ENCODE results near the gene ZNF550.
A peak's percentile ranks its signal among the peaks of the same experiment; 100 is the strongest.

Gene ZNF550

GRCh38 chr19:57559404-57560025, at the start of gene ZNF550:
ZNF550 (minus strand) TSS chr19:57559863; CDS start chr19:57559682, 181 bp downstream.
- peak; percentile 86 for DNase-seq

GRCh38 chr19:57606931-57607330, 47.3 kb upstream of the ZNF550 start:
- DNase-seq = no peak

DNA sequence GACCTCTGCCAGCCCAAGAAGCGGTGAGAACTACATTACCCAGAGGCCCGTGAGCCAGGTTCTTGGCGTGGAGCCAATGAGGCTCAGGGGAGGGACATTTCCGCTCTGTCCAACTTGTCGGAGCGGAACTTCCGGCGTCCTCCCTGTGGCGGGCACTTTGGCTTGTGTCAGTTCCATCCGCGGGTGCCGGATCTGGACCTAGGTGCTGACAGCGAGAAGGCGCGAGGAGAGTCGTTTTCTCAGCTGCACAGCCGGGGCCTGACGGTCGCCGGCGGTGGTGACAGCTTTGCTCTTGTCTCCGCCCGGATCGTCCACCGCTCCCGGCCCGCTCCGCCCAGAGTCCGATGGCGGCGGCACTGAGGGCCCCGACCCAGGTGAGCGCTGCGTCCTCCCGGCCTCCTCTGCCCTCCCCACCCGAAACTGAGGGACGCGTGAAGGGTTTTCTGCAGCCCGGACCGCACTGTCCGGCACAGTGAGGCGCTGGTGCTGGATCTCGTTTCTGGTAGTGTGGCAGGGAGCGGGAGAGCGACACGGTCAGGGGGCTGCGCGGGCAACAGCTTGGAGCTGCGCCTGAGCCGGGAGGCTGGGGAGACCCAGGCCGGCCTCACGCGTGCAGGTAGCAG, 40.2 kb upstream of the ZNF550 start, which contains the start of gene ZNF530:
ZNF530 (plus strand) TSS at position 125 of the 623 bp plus-strand sequence. CDS start 4,461 bp downstream, outside the sequence.
- peak; percentile 81 for DNase-seq

- DNase-seq = no peak
Observed at GRCh38 chr19:57599377-57599760, 39.7 kb upstream of the ZNF550 start.

- no peak for DNase-seq
Observed at GRCh38 chr19:57587529-57587928, 27.9 kb upstream of the ZNF550 start.

GRCh38 chr19:57583521-57584416, 24.1 kb upstream of the ZNF550 start, which contains the start of gene ZIK1:
ZIK1 (plus strand) TSS chr19:57584145; CDS start chr19:57584357, 212 bp downstream.
- peak; percentile 95 for DNase-seq

DNA sequence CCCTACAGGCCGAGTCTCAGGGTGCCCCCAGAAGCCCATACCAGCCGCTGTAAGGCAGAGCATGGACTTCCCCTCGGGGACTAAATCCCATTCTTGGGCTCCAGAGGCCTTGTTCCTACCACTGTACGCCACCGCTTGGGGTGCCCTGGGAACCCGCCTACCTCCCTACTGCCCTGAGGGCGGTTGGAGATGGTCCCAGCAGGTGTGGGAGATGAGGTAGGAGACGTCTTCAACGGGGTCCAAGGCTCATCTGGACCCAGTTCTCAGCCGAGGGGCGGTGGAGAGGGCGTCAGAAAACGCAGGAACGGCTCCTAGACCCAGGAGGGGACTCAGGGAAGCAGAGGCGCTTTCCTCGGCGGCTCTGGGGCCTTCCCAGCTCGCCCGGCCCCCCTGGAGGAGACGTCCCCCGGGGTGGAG, 23.4 kb upstream of the ZNF550 start:
- no peak for DNase-seq

GRCh38 chr19:57578487-57579205, 19.0 kb upstream of the ZNF550 start, which contains the start of gene ZNF416:
ZNF416 (minus strand) TSS chr19:57578911; CDS start chr19:57578704, 207 bp downstream.
- peak; percentile 96 for DNase-seq

DNA sequence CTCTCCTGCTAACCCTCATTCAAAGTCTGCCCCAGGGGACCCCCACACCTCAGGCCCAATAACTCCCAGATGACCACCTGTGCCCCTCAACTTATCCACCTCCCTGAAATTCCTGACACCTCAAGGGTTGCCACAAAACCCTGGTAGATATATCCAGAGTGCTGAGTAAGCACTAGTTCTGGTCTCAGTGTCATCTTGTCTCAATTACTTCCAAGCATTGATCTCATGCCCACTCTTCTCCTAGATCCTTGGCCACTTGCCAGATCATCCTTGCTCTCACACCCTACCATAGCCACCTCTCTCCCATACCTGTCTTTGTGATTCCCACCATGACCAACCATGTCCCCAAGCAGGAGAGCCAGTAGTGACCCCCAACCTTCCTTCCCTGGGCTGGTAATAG, 17.0 kb upstream of the ZNF550 start:
- DNase-seq = no peak

GRCh38 chr19:57572415-57572947, 12.8 kb upstream of the ZNF550 start:
- DNase-seq = no peak

DNA sequence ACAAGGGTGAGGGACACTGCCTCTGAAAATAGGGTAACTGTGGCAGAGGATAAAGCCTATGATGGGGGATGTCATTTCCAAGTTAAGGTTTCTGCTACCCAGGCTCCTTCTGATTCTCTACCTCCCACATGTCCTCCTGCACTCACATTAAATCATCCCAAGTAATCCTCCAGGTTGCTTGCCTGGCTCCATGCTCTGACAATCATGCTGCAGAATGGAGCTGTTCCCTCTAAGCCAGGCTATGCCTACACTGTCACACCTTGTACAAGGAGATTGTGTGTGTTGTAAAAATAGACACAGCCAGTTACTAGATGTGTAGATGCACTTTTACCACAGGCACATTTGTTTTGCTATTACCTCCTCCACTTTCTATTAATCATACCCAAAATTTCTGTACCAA, 11.0 kb upstream of the ZNF550 start:
- no peak for DNase-seq

- no peak for DNase-seq
Observed at GRCh38 chr19:57566396-57567265, 7.0 kb upstream of the ZNF550 start.

DNA sequence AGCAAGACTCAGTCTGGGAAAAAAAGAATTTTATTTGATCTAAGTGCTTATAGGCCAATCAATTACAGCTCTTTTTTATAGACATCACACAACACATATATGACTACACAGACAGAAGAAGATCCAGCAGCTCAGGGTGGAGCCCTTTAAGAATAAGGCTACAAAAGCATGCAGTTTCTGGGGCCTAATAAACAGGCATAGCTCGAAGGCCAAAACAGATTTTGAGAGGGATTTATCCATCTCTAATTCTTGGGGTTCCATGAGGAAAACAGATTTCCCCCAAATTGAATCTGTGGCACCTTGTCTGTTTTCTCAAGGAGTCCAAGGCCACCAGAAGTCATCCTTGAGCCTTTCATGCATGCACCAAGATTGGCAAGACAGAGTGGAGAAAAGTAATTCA, 3.9 kb upstream of the ZNF550 start:
- DNase-seq = no peak

- no peak for DNase-seq
Observed at GRCh38 chr19:57560049-57560491, 407 bp upstream of the ZNF550 start.

- peak; percentile 3 for DNase-seq
Observed at GRCh38 chr19:57559008-57559403, 657 bp downstream of the ZNF550 start.

GRCh38 chr19:57558525-57558924, 1.1 kb downstream of the ZNF550 start:
- DNase-seq = no peak

GRCh38 chr19:57557659-57558058, 2.0 kb downstream of the ZNF550 start:
- no peak for DNase-seq

- no peak for DNase-seq
Observed at GRCh38 chr19:57552432-57552831, 7.2 kb downstream of the ZNF550 start.

DNA sequence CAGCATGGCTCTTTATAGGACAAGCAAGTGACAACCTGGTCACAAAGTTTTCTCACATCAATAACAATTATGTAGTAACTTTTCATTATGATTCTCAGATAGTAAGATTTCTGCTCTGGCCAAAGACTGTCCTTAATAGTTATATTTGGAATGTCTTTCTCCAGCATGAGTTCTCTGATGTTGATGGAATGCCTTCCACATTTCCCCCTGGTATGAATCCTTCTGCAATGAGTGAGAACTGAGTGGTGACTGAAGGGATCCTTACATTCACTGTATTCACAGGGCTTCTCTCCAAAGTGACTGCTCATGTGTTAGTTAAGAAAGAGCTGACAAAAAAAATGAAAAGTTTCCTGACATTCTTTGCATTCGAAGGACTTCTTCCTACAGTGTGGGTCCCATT, 13.2 kb downstream of the ZNF550 start:
- DNase-seq = no peak

GRCh38 chr19:57537953-57538547, 21.6 kb downstream of the ZNF550 start:
- DNase-seq = no peak
